ENCODE results near the gene CENPN.

CENPN gene

DNA sequence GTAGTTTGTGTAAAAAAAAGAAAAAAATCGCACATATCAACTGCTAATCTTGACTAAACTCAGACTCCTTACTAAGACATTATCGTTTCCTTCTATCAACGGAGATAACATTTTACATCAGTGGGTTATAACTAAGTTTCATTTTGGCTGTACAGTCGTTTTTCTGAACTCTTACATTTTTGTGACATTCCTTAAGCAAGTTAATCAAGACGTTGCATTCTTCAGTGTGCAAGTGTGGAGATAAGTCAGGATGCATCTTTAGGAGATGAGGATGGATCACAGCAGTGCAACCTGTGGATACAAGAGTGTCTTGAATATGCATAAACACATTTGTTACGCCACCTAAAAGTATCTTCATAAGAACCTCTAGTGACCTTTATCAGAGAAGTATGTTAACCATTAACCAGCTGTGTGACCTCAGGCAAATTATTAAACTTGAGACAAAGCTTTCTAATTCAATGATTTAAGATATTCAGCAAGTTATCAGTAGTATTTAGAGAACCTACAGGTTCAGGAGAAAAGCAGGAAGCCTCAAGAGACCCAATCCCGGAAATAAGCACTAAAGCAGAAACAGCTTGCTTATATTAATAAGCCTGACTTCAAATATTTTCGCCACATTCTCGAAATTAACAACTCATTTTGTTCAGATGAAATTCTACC, 9.7 kb upstream of the CENPN start:
- TF ChIP-seq, protein P1, sequence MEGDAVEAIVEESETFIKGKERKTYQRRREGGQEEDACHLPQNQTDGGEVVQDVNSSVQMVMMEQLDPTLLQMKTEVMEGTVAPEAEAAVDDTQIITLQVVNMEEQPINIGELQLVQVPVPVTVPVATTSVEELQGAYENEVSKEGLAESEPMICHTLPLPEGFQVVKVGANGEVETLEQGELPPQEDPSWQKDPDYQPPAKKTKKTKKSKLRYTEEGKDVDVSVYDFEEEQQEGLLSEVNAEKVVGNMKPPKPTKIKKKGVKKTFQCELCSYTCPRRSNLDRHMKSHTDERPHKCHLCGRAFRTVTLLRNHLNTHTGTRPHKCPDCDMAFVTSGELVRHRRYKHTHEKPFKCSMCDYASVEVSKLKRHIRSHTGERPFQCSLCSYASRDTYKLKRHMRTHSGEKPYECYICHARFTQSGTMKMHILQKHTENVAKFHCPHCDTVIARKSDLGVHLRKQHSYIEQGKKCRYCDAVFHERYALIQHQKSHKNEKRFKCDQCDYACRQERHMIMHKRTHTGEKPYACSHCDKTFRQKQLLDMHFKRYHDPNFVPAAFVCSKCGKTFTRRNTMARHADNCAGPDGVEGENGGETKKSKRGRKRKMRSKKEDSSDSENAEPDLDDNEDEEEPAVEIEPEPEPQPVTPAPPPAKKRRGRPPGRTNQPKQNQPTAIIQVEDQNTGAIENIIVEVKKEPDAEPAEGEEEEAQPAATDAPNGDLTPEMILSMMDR (IDR thresholded peaks at IDR 0.05), result no peak
- TF ChIP-seq ZFX (IDR thresholded peaks at IDR 0.05; ENCODE audit: borderline replicate concordance), result no peak
- H3K27ac ChIP-seq, result peak overlapping the region; percentile 64

DNA sequence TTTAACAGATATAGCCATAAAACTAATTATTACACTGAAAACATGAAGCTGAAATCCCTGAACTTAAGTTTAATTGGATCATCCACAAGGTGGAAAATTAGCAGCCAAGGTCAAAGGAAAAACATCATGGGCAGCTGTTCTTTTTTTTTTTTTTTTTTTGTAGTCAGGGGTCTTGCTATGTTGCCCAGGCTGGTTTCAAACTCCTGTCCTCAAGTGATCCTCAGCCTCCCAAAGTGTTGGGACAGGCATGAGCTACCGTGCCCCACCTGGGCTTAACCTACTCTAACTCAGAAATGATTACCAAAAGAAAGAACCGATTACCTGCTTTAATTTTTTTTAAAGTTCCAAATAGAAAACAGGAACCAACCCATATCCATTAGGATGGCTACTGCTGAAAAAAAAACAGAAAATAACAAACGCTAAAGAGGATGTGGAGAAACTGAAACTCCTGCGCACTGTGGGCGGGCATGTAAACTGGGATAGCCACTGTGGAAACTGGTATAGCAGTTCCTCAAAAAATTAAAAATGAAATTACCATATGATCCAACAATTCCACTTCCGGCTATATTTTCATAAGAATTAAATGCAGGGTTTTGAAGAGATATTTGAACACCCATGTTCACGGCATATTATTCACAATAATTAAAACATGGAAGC, 8.9 kb upstream of the CENPN start:
- no peak for TF ChIP-seq ZFX (IDR thresholded peaks at IDR 0.05; ENCODE audit: borderline replicate concordance)
- TF ChIP-seq, protein P1 (IDR thresholded peaks at IDR 0.05), result no peak
- peak overlapping the region; percentile 64 for H3K27ac ChIP-seq

DNA sequence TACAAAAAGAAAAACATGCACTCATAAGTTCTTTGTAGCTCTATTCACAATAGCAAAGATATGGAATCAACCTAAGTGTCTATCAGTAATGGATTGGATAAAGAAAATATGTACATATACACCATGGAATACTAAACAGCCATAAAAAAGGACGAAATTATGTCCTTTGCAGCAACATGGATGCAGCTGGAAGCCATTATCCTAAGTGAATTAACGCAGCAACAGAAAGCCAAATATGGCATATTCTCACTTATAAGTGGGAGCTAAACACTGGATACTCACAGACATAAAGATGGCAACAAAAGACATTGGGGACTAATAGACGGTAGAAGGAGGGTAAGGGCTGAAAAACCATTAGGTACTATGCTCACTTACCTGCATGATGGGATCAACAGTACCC, 6.1 kb upstream of the CENPN start:
- TF ChIP-seq ZFX (IDR thresholded peaks at IDR 0.05; ENCODE audit: borderline replicate concordance), result no peak
- TF ChIP-seq, protein P1 (IDR thresholded peaks at IDR 0.05), result no peak
- no peak overlapping the region for H3K27ac ChIP-seq

DNA sequence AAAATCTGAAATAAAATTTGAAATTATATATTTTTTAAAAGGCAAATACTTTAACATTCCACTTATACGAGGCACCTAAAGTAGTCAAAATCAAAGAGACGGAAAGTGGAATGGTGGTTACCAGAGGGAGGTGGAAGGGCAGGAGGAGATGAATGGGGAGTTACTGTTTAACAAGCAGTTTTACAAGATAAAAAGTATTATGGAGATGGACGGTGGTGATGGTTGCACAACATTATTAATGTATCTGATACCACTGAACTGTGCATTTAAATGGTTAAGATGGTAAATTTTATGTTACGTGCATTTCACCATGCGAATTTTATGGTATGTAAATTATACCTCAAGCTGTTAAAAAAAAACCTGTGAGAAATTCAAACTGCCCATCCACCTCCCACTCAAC, 5.7 kb upstream of the CENPN start:
- no peak overlapping the region for H3K27ac ChIP-seq
- no peak for TF ChIP-seq ZFX (IDR thresholded peaks at IDR 0.05; ENCODE audit: borderline replicate concordance)
- TF ChIP-seq, protein P1 (IDR thresholded peaks at IDR 0.05), result no peak

DNA sequence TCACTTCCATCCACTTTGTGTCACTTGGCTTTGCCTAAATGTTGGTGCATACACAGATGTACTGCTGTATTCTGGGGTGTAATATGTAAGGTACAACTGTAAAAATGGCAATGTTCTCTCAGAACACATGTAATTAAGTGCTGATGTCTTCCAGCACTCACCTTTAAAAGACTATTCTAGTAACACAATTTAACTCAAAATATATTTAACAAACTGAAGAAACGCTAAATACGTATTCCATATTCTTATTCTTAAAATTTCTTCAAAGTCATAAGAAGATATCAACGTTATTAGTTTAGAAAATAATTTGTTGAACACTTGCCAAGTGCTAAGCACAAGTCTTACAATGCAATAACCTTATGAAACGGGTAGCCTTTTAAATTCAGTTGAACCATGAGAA, 4.0 kb upstream of the CENPN start:
- no peak for TF ChIP-seq ZFX (IDR thresholded peaks at IDR 0.05; ENCODE audit: borderline replicate concordance)
- TF ChIP-seq, protein P1 (IDR thresholded peaks at IDR 0.05), result no peak
- H3K27ac ChIP-seq, result peak overlapping the region; percentile 94

DNA sequence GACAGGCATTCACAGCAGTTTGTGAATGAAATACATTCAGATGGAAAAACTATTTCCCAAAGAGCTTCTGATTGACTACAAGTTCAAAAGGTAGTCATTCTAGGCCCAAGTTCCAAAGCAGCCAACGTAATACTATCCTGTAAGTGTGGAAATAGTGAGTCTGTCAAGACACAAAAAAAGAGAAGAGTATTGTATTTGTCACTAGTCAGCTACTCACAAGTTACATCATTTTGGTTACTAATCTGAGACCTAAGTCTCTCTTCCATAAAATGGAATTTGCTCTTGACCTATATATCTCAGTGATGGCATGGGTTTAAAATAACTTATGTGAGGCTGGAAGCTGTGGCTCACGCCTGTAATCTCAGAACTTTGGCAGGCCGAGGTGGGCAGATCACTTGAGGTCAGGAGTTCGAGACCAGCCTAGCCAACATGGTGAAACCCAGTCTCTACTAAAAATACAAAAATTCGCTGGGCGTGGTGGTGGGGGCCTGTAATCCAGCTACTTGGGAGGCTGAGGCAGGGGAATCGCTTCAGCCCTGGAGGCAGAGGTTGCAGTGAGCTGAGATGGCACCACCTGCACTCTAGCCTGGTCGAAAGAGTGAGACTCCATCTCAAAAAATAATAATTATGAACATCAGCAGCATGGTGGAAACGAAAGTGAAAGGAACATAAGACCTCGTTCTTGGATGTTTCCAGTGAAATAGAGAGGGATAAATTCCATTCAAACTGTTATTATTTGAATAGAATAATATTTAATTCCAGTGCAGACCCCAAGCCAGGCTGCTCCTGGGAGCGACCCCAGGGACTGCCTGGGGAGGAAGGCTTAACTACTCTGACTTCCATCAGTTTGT, 3.2 kb upstream of the CENPN start:
- H3K27ac ChIP-seq, result peak overlapping the region; percentile 94
- TF ChIP-seq ZFX (IDR thresholded peaks at IDR 0.05; ENCODE audit: borderline replicate concordance), result no peak
- TF ChIP-seq, protein P1 (IDR thresholded peaks at IDR 0.05), result no peak

Data from 22Rv1 (cell line).